Measurements from ENCODE around the gene ABHD12. TPM values are rescaled to one million over a fixed set of nuclear protein-coding genes. Genes with fewer than 3 reads are reported as not detected.

Gene ABHD12
- total RNA-seq, 1 donor = 38.4 TPM

GRCh38 chr20:25398376-25399036, 7.9 kb upstream of the ABHD12 start:
- TF ChIP-seq CTCF (IDR thresholded peaks at IDR 0.05; ENCODE audit: insufficient read depth, low read depth, low read length) = no peak
- peak; percentile 48 for DNase-seq (ENCODE audit: low read depth)
- H3K4me3 ChIP-seq (ENCODE audit: low read depth, low read length) = no peak overlapping the region

- TF ChIP-seq CTCF (IDR thresholded peaks at IDR 0.05; ENCODE audit: insufficient read depth, low read depth, low read length) = no peak
- DNase-seq (ENCODE audit: low read depth) = peak; percentile 48
These were observed 7.2 kb upstream of the ABHD12 start for GRCh38 chr20:25397821-25398220.

GRCh38 chr20:25397096-25397495, 6.5 kb upstream of the ABHD12 start:
- no peak for TF ChIP-seq CTCF (IDR thresholded peaks at IDR 0.05; ENCODE audit: insufficient read depth, low read depth, low read length)
- no peak overlapping the region for H3K4me3 ChIP-seq (ENCODE audit: low read depth, low read length)
- no peak for DNase-seq (ENCODE audit: low read depth)

More at GRCh38 chr20:25397821-25398220, 7.2 kb upstream of the ABHD12 start:
- no peak overlapping the region for H3K4me3 ChIP-seq (ENCODE audit: low read depth, low read length)

- no peak overlapping the region for H3K4me3 ChIP-seq (ENCODE audit: low read depth, low read length)
- no peak for TF ChIP-seq CTCF (IDR thresholded peaks at IDR 0.05; ENCODE audit: insufficient read depth, low read depth, low read length)
- no peak for DNase-seq (ENCODE audit: low read depth)
These were observed 4.4 kb upstream of the ABHD12 start for GRCh38 chr20:25394996-25395395.

GRCh38 chr20:25394276-25394675, 3.6 kb upstream of the ABHD12 start:
- H3K4me3 ChIP-seq (ENCODE audit: low read depth, low read length) = no peak overlapping the region
- TF ChIP-seq CTCF (IDR thresholded peaks at IDR 0.05; ENCODE audit: insufficient read depth, low read depth, low read length) = no peak
- DNase-seq (ENCODE audit: low read depth) = no peak

- H3K4me3 ChIP-seq (ENCODE audit: low read depth, low read length) = peak overlapping the region; percentile 90
- no peak for DNase-seq (ENCODE audit: low read depth)
- TF ChIP-seq CTCF (IDR thresholded peaks at IDR 0.05; ENCODE audit: insufficient read depth, low read depth, low read length) = no peak
These were observed 637 bp downstream of the ABHD12 start for GRCh38 chr20:25389858-25390537.

Measured in fibroblast of villous mesenchyme (primary cell).